Fibroblast of lung (primary cell): ENCODE measurements around the gene OTUB2.

ENCODE experiments used
- CTCF ChIP-seq, 2 donors: IDR thresholded peaks in 1 of 2; conservative IDR thresholded peaks in 1 of 2; 1 replicate in 1 of 2; 2 replicates in 1 of 2; pipeline ENCODE4 v1.5.1; 2011 to 2012; ENCODE audit warnings: low read length in 2 of 2, control low read depth in 1 of 2, inconsistent platforms in 1 of 2, low read depth in 1 of 2, mild to moderate bottlenecking in 1 of 2
- EZH2 ChIP-seq: IDR thresholded peaks from 2 replicates; pipeline ENCODE4 v1.5.1; 2012; ENCODE audit warnings: low read length, control low read depth, mild to moderate bottlenecking; ENCODE audit errors: missing control alignments

- no peak for TF ChIP-seq EZH2
- no peak for TF ChIP-seq CTCF (conservative IDR thresholded peaks at IDR 0.05 in 1 of 2, IDR thresholded peaks at IDR 0.05 in 1 of 2; ENCODE audit: low read depth in 1 of 2, low read length in 2 of 2)
These were observed 12.4 kb downstream of the OTUB2 start for GRCh38 chr14:94038510-94038909.
